Measurements from ENCODE around the gene RBM15B. TPM values are rescaled to one million over a fixed set of nuclear protein-coding genes. Genes with fewer than 3 reads are reported as not detected.

The RBM15B gene
- total RNA-seq, 3 donors from 2014 or later, result 24.6 to 32.5 (median 28.7) TPM

DNA sequence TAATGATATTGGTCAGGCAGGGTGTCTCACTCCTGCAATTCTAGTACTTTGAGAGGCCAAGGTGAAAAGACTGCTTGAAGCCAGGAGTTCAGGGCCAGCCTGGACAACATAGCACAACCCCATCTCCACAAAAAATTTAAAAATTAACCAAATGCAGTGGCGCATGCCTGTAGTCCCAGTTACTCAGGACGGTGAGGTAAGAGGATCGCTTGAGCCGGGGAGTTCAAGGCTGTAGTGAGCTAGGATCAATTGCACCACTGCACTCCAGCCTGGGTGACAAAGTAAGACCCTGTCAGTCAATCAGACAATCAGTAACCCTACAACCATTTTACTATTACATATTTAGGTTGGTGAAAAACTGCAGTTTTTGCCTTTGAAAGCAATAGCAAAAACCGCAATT, 43.0 kb downstream of the RBM15B start:
- H3K36me3 ChIP-seq, result no peaks in the 10 kb centered on the region
- no peak for DNase-seq (ENCODE audit: low spot score in 2 of 2)
- intact Hi-C loops (cut with DNase I; ENCODE audit: low total_unique reads), result no loop called here

DNA sequence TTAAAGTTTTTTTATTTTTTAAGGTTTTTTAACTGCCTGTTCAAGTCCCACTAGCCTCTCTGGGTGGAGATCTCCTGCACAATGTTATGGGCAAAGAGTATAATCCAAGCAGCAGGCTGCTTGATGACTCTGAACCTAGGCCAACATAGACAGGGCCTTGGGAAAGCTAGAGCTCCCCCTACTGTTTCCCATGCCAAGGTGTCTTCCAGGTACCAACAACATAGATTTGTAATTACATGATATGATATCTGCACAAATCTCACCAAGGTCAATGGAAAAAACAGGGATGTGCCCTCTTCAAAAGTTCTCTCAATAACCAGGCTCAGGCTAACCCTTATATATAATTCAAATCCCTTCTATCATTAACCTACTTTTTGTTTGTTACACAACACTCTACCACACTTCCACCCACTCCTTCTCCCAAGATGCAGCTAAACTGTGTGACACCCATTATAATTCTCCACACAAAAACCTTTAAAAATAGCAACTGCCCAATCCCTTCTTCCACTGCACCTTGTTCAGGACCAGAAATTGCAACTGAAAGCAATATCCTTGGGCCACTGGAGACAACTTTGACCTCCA, 43.8 kb downstream of the RBM15B start:
- no peak for DNase-seq (ENCODE audit: low spot score in 2 of 2)
- H3K36me3 ChIP-seq, result no peaks in the 10 kb centered on the region
- H3K27ac ChIP-seq, result no peak overlapping the region
- TF ChIP-seq, protein P1, sequence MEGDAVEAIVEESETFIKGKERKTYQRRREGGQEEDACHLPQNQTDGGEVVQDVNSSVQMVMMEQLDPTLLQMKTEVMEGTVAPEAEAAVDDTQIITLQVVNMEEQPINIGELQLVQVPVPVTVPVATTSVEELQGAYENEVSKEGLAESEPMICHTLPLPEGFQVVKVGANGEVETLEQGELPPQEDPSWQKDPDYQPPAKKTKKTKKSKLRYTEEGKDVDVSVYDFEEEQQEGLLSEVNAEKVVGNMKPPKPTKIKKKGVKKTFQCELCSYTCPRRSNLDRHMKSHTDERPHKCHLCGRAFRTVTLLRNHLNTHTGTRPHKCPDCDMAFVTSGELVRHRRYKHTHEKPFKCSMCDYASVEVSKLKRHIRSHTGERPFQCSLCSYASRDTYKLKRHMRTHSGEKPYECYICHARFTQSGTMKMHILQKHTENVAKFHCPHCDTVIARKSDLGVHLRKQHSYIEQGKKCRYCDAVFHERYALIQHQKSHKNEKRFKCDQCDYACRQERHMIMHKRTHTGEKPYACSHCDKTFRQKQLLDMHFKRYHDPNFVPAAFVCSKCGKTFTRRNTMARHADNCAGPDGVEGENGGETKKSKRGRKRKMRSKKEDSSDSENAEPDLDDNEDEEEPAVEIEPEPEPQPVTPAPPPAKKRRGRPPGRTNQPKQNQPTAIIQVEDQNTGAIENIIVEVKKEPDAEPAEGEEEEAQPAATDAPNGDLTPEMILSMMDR (IDR thresholded peaks at IDR 0.05), result peak in 2 of 3 donors; percentile 19 to 32
- TF ChIP-seq POLR2A (IDR thresholded peaks at IDR 0.05), result no peak
- no peaks in the 10 kb centered on the region for H3K4me1 ChIP-seq
- H3K27me3 ChIP-seq, result no peaks in the 10 kb centered on the region
- no peak overlapping the region for H3K4me3 ChIP-seq
- intact Hi-C loops (cut with DNase I; ENCODE audit: low total_unique reads), result no loop called here
- no peaks in the 10 kb centered on the region for H3K9me3 ChIP-seq

More for the DNA sequence above, 43.0 kb downstream of the RBM15B start:
- TF ChIP-seq, protein P1 (IDR thresholded peaks at IDR 0.05), result no peak
- no peak for TF ChIP-seq POLR2AphosphoS5 (IDR thresholded peaks at IDR 0.05)
- TF ChIP-seq POLR2A (IDR thresholded peaks at IDR 0.05), result no peak
- Histone ChIP-seq H3K4me1 (no peaks in the 10 kb centered on the region), H3K27ac (no peak overlapping the region), H3K9me3 (no peaks in the 10 kb centered on the region), H3K27me3 (no peaks in the 10 kb centered on the region), H3K4me3 (no peak overlapping the region)

DNA sequence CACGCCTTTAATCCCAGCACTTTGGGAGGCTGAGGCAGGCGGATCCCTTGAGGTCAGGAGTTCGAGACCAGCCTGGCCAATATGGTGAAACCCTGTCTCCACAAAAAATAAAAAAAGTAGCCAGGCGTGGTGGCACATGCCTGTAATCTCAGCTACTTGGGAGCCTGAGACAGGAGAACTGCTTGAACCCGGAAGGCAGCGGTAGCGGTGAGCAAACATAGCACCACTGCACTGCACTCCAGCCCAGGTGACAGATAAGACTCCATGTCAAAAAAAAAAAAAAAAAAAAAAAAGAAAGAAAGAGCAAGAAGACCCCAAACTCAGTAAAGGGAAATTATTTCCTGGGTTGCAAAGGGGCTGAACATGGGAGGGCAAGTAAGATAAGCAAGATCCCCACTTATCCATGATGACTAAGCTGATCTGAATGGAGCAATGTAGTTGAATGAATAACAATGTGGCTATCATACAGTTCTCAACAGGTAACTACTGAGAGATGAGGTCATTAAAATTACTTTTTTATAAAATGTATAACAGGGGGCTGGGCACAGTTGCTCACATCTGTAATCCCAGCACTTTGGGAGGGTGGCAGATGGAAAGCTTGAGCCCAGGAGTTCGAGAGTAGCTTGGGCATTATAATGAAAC, 46.0 kb downstream of the RBM15B start:
- H3K36me3 ChIP-seq, result no peaks in the 10 kb centered on the region
- H3K4me3 ChIP-seq, result no peak overlapping the region
- intact Hi-C loops (cut with DNase I; ENCODE audit: low total_unique reads), result no loop called here
- H3K27ac ChIP-seq, result no peak overlapping the region
- no peaks in the 10 kb centered on the region for H3K9me3 ChIP-seq
- H3K27me3 ChIP-seq, result no peaks in the 10 kb centered on the region
- no peak for DNase-seq (ENCODE audit: low spot score in 2 of 2)
- TF ChIP-seq POLR2A (IDR thresholded peaks at IDR 0.05) (no peak), POLR2AphosphoS5 (IDR thresholded peaks at IDR 0.05) (no peak)
- TF ChIP-seq, protein P1 (IDR thresholded peaks at IDR 0.05), result no peak
- no peaks in the 10 kb centered on the region for H3K4me1 ChIP-seq

DNA sequence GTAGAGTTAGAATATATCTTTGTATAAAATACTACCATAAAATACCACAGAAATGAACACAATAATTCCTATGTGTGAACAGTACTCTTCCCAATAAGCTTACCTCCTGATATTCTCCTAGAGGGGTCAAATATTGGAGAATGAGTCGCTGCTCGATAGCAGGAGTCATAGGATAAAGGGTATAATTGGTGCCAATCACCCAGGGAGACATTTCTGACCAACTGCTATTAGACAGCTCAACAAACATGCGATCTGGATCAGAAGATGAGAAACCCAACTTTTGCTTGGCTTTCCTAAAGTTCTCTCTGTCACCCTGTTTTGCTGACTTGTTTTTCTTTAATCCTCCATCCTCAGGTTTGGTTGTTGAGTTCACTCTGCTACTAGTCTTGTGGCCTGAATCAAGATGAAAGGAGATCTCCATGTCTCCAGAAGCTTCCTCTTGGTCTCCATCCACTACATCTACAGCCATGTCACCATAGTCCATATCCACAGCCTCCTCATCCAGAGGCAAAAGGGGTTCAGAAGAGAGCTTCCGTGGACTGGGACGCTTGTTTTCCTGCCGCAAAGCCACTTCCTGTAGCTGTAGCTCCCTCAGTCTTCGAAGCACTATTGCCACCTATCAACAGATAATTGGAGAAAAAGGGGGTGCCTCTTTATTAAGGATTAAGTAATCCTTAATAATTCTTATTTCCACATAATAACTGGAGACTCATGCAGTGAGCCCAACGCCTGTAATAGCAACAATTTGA, 50.4 kb downstream of the RBM15B start:
- Histone ChIP-seq H3K36me3 (no peaks in the 10 kb centered on the region), H3K27ac (no peak overlapping the region), H3K4me3 (no peak overlapping the region), H3K27me3 (no peaks in the 10 kb centered on the region), H3K9me3 (no peaks in the 10 kb centered on the region), H3K4me1 (no peaks in the 10 kb centered on the region)
- no peak for DNase-seq (ENCODE audit: low spot score in 2 of 2)
- TF ChIP-seq POLR2AphosphoS5 (IDR thresholded peaks at IDR 0.05), result no peak
- no peak for TF ChIP-seq POLR2A (IDR thresholded peaks at IDR 0.05)
- TF ChIP-seq, protein P1 (IDR thresholded peaks at IDR 0.05), result no peak
- intact Hi-C loops (cut with DNase I; ENCODE audit: low total_unique reads), result no loop called here
